Measurements from ENCODE around the gene MAGI2. TPM values are rescaled to one million over a fixed set of nuclear protein-coding genes. Genes with fewer than 3 reads are reported as not detected.

The MAGI2 gene
- polyA plus RNA-seq, 1 donor: 3.7 TPM

DNA sequence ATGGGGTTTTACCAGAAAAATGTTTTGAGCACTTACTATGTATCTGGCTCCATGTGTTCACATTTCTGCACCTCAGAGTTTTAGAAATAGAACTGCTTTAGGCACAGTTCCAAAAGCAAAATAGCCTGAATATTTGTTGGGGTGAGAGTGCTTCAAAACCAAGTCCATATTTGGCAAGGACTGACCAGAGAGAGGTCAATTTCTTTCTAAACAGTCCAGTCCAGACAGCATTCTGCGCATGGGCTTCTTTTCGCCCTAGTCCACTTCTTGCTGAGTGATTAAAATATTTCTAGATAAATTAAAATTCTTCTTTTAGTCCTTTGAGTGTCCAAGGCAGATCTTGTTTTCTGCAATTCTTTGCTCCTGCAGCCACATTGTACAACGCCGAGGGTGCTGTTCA is 1227.9 kb downstream of the MAGI2 start:
- no peak for DNase-seq (ENCODE audit: low read depth)

DNA sequence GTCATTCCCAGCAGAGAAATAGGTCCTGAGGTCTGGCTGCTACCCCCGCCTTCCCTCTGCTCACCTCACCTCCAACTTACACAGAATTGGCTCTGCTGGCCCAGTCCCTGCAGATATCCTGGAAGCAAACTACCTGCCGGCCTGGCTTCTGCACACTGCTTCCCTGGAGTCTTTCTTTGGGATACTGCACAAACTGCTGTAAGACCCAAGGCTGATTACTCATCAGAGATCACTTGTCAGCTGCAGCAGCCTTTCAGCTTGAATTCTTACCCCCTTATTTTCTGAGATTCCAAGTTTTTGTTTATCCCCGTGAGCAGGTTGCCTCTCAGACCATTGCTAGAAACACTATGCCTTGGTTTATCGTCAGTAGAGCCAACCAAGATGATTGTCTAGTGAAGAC is 1228.5 kb downstream of the MAGI2 start:
- DNase-seq (ENCODE audit: low read depth): no peak

DNA sequence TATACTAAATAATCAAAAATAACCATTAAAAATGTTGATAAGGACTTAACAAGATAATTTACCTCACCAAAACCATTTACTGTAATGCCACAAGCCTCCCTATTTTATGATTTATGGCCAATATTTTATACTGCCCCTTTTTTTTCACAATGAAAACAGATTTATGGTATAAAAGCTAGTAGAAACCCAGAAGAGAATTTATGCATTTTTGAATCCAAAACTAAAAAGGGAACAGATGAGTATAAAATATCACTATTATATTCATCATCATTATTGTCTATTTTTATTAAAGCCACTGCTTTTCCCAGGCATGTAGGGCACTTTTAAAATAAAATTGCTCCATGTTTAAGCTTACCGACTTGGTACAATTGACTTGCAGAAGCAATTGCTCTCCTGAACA is 1229.9 kb downstream of the MAGI2 start:
- no peak for DNase-seq (ENCODE audit: low read depth)

DNA sequence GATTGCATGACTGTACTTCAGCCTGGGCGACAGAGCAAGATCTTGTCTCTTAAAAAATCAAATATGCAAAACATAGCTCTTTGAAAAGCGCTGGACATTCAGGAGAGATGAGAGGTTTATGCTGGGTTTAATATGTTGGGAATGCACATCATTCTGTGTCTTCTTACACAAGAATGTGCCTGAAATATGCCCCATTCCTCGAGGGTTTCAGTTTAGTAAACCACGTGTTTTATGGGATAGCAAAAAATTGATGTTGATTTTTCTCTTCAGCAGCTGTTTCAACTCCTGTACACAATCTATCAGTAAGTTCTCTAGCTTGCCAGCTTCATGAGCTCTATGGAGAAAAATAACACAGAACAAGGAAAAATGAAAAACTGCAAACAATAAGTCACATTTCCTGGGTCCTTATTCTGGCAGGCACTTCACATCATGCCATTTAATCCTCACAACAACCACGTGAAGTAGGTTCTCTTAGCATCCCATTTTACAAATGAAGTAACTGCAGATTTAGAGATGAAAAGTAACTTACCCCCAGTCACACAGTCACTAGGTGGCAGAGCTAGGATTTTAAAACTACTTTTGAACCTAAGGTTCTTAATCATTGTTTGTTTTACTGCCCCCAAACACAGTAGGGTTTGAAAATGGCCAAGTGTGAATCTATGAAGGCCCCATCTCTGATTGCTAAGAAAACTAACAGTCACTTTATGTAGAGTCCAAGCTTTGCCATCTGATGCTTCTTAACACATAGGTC is 1231.3 kb downstream of the MAGI2 start:
- no peak for DNase-seq (ENCODE audit: low read depth)

DNA sequence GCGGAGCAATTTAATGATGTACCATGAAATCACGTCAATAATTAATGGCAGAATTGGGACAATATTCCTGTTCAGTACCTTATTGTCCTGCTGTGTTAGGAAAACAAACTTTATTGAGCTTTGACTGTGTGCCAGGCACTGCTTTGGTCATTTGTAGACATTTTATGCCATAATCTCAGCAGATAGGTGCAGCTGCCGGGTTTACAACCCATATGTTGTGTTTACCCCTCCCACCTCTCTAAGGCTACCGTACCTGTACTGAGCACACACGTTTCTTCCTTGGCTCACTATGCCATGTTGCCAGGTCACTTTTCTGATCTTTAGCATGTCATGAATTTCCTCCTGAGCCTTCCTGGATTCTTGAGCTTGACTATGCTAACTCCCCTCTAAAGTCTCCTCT is 1232.7 kb downstream of the MAGI2 start:
- no peak for DNase-seq (ENCODE audit: low read depth)

DNA sequence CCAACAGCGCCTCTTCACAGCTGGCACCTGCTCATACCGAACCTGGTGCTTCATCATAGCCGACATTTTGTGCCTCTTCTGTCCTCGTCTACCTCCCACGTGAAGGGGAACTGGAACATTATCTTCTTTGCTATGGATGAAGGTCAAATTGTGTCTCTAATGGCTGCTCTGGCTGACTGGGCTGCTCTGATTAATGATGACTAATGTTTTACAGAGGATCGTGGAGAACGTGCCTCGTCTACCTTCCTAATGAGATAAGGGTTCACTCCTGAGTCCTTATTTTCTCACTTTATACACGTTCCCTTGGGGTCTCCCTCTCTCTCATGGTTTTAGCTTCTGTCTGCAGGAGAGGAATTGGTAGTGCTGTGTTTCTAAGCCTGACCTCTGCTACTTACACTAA is 1234.6 kb downstream of the MAGI2 start:
- DNase-seq (ENCODE audit: low read depth): no peak

DNA sequence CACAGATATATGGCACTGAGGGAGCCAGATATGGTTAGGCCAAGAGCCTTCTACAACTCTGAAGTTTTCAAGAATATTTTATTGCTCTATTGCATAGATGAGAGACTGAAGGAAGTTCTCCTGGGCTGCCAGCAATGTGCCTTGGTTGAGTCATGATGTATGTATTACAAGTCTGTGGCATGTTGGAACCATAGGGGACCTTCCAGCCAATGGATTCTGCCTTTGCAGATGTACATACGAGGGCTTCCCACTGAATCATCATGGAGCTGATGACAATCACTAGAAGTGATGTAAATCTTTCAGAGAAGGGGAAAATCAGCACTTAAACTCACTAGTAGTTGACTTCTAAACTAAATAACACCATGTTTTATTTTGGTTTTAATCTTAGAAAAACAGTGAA is 1235.4 kb downstream of the MAGI2 start:
- DNase-seq (ENCODE audit: low read depth): no peak

DNA sequence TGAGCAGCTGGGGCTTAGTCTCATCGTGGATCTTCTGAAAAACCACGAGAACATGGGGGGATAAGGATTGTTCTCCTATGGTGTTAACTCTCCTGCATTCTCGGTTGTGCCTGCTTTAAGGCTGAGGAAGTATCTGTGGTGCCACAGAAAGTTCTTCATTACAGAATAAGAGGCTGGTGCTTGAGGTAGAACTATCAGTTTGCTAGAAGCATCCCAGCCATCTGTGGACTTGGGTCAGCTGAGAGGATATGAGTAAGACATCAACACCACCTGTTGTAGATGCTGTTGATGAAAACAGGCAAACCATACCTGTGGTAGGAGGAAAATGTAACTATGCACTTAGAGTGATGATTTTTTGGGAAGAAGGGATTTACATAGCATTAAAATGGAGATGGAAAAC is 1238.3 kb downstream of the MAGI2 start:
- no peak for DNase-seq (ENCODE audit: low read depth)

DNA sequence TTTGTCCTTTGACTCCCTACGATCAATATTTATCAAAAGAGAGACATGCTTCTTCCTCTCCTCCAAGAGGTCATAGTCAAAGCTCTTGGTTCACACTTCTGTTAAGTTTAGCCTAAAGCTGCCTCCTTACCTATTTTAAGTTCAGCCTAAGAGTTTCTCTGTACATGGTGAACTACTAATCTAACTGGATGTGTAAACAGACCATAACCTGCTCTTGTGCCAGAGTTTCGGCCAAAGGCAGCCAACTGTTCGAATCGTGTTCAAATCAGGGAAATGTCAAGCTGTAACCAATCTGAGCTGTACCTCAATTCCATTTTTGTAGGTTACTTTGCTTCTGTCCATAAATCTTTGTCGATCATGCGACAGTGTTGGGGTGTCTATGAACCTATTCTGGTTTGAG is 1240.1 kb downstream of the MAGI2 start:
- no peak for DNase-seq (ENCODE audit: low read depth)

DNA sequence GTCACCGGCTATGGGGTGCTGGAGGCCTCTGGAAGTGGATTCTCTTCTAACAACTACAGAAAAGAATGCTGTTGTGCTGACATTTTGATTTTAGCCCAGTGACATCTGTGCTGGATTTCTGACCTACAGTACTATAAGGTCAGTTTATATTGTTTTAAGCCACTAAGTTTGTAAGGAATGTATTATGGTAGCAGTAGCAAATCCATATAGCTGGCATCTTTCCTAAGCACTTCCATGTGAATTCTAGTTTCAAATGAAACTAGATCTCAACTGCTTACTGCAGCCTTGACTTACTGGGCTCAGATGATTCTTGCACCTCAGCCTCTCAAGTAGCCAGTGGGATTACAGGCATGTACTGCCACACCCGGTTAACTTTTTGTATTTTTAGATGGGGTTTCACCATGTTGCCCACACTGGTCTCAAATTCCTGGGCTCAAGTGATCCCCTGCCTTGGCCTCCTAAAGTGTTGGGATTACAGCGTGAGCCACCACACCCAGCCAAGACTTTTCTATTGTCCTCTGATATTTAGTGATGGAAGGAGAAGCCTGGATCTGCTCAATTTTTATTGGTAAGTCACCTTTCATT is 1240.9 kb downstream of the MAGI2 start:
- no peak for DNase-seq (ENCODE audit: low read depth)

DNA sequence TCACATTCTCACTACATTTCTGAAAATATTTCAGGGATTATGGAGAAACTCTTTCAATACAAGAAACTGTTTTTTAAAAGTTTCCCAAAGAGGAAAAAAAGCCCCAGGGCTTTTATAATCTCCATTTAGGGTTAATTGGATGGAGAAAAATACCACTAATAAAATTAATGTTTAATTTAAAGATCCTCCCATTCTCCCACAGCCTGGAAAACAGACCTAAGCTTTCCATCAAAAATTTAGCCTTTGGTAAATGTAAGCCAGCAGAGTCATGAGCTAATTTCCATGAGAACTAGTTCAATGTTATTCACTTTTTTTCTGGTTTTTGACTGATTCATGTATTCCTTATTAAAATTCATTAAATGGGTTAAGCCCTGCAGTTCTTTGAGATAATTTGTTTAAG is 1246.2 kb downstream of the MAGI2 start:
- no peak for DNase-seq (ENCODE audit: low read depth)

DNA sequence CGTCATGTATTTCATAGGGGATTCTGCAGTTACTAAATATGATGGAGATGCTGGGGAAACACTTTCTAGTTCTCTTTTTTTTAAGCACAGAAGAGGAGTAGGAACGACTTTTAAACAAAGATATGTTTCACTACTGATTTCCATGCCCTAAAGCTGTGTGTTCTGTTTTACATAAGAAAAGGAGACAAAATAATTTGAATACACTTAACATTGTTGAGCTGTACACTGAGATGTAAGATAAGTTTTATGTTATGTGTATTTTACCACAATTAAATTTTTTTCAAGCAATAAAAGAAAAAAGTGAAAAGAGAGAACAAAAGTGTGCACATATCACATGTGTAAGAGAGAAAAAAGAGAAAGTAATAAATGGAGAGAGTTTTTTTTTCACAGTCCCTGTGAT is 1246.7 kb downstream of the MAGI2 start:
- no peak for DNase-seq (ENCODE audit: low read depth)

DNA sequence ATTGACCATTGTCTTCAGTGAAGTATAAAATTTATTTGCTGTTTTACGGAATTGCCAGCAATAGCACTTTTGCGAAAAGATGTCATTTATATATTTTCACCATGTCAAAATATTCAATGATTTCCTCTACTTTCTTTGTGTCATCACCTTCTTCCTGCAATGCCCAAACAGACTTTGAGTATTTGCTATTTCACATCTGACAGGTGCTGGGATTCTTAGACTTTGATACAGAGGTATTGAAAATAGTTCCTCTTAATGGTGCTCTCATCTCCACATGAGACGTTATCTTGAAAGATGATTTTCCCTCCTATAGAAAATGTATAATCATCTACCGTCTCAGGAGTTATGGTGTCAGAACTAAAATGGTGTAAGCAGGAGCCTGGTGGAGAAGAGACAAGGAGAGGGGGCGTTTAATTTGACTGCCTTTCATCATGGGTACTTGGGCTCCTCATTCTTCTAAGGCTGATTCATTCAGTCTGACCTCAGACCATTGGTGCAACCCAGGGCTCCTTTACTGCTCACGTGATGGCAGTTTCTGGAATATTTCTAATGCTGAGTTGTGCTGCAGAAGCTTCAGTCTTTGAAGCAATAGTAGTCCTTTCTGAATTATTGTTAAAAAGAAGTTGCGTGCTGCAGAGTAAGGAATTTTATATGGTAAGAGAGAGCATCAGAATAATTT is 1250.3 kb downstream of the MAGI2 start:
- DNase-seq (ENCODE audit: low read depth): no peak

DNA sequence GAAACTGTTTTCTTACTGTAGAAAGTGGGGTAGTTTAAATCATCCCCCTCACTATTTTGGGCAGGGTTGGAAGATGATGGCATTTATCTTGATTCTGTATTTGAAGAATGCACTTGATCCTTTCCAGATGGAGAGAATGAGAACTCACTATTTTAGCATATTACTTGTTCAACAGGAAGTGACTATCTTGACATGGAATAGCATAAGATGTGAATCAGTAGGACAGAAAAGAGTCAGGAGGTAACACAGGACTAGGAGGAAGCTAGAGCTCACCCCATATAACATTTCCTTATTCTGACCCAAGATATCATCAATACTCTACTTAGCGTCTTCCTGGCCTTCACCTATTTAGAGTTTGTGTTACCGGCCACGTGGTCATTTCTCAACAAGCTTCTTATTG is 1254.7 kb downstream of the MAGI2 start:
- DNase-seq (ENCODE audit: low read depth): no peak

DNA sequence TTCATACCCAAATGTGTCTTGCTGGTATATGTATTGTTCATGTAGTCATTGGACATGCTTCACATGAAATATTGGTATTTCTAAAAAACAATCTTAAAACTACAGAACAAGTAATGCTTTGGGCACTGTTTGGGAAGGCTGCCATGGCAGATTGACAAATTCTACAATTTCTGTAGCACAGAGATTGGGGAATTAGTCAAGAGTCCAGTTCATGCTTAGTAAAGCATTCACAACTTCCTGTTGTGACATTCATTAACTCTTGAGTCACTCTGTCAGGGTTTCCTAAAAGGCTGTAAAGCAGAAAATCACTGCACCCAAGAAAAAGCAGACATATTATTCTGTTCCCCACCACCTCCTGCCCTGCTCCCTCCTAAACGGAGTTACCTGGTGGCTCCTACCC is 1256.0 kb downstream of the MAGI2 start:
- no peak for DNase-seq (ENCODE audit: low read depth)

DNA sequence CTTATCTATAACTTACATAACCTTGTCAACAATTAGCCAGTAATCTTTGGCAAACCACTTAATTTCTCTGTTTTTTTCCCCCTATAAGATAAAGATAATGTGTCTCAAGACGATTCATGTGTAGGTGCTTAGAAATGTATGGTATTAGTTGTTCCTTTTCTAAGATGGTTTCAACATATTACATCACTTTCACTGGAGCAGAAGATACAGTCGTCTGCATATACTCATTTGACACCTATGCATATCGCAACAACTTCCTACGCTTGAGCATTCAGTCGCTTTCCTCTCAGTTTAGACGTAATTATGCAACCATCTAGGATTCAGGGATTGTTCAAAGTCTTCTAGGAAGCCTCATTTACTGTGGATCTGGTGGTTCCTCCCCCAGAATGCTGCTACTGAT is 1258.2 kb downstream of the MAGI2 start:
- DNase-seq (ENCODE audit: low read depth): no peak

DNA sequence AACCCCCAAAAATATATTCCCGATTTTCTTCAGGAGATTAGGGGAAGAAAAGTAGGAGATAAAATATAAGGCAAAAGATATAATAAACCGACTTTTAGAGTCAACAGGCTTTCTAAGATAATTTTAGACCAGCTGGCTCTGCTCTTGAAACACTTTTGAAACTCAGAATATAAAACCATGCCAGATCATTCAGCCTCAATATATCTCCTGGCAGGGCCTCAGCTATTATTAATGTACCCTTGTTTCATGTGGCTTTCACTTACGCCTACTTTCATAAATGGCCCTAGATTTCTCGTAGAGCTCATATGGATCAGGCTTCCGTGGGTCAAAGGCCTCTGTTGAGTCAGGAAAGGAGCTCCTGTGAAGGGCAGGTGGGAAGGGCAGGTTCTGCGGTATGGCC is 1258.9 kb downstream of the MAGI2 start:
- DNase-seq (ENCODE audit: low read depth): no peak

DNA sequence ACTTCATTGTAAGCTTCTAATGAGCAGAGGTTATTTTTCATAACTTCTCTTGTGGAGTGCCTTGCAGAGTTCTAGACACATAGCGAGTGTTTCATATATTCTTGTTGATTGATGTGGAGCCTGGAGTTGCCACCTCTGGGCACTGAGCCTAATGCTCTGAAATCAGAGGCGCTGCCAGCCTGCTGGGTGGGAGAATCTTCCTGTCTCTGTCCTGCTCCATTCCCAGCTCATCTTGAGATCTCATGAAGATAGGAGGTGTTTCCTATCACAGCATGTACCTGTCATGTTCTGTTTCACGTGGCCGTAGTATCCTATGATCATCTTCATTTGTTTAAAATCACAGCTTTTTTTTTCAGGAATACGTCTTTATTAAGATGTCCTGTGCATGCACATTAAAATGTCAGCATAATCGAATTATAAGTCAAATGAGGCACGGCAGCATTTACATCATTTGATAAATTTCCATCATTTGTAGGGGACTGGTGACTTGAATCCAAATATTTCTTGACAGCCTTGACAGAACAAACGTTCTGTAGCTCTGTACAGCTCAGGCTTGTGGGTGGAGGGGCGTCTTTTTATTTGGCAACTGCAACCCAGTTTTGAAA is 1261.9 kb downstream of the MAGI2 start:
- DNase-seq (ENCODE audit: low read depth): no peak

DNA sequence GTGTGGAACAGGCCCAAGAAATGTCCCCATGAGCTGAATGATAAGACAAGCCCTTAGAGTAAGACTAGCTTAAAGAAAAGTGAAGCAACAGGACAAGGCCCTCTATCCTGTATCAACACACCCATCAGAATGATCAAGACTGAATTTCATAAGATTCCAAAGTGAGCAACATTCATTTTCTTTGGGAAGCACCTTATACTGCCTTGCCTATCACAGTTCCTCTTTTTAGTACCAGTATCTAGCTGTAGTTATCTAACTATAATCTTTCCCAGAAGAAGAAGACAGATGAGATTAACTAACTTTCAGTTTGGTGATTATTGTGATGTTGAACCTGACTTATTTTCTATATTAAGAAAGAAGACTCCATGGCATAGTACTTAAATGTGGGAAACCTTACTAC is 1263.7 kb downstream of the MAGI2 start:
- DNase-seq (ENCODE audit: low read depth): no peak

DNA sequence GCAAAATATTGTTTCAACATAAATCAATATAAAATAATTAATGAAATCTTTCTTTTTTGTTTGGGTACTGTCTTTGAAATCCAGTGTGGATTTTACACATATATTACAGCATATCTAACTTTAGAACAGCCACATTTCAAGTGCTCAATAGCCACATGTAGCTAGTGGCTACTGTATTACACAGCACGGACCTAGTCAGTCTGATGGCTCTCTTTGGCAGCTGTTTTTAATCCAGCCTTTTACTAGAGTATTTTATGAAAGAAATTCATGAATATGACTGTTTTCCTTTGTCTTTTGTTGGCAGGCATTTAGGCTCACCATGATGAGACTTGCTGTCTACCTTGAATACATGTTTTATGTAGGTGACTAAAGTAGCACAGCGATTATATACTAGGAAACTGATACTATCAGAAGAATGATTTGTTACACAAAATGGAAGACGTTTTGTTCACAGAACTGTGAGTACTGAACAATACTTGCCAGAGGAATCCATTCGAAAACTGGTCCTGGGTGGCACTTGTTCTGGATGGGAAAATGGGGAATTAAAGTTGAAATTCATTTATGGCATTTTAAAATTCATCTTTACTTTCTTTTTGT is 1268.2 kb downstream of the MAGI2 start:
- DNase-seq (ENCODE audit: low read depth): no peak

DNA sequence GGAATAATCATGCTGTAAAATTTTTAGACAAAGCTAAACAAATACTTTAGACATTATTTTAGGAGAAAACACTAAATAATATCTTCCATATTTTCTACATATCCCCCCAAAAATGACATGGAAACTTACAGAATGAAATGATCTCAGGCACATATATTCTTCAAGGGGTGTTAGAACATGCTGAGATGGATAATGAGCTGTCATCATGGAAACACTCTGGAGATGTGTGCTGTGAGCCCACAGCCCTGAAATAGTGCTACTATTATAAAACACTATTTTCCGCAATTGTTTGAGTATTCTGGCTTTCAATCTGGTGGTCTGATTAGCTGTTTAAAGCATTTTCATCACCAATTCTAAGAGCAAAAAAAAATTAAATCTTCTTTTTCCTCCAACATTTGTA is 1269.2 kb downstream of the MAGI2 start:
- no peak for DNase-seq (ENCODE audit: low read depth)

DNA sequence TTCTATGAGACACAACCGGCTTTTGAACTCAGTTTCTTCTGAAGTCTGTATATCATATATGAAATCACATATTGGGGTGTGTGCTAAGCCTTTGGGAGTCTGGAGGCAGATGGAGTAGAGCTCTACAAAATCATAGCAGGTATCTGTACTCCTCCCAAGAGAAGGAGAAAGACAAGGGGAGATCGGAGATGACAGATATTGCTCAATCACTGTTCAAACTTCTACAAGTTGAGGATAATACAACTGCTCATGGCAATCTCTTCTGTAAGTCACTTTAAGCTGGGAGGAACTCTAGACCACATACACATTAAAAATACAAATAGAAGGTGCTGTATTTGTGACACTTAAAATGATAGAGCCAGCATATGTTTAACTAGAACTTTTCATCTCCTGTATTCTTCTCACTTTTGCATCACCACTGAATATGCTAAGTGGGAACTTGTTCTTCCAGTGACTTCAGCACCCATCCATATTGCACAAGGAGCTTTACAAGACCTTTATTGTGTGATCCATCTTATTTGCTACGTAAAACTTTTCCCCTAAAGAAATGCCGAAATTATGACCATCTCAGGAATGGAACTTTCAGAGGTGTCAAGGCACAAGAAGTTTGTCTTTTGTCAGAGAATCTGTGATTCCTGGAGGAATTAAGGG is 1273.5 kb downstream of the MAGI2 start:
- DNase-seq (ENCODE audit: low read depth): no peak
